ENCODE data around the gene RLBP1.

The RLBP1 gene

GRCh38 chr15:89205991-89206585 lies 15.3 kb downstream of the RLBP1 start:
- DNase-seq, result no peak

GRCh38 chr15:89203705-89204273 lies 17.6 kb downstream of the RLBP1 start:
- no peak for DNase-seq

- no peak for DNase-seq
Measured at GRCh38 chr15:89201465-89202005, 19.8 kb downstream of the RLBP1 start.

GRCh38 chr15:89200182-89200581 lies 21.2 kb downstream of the RLBP1 start:
- DNase-seq, result no peak

GRCh38 chr15:89199746-89200145 lies 21.6 kb downstream of the RLBP1 start:
- DNase-seq, result no peak

GRCh38 chr15:89198934-89199333 lies 22.4 kb downstream of the RLBP1 start:
- no peak for DNase-seq

- DNase-seq, result no peak
Measured at GRCh38 chr15:89198196-89198595, 23.2 kb downstream of the RLBP1 start.

GRCh38 chr15:89197503-89197971 lies 23.8 kb downstream of the RLBP1 start:
- DNase-seq, result no peak

- no peak for DNase-seq
Measured at GRCh38 chr15:89196994-89197393, 24.4 kb downstream of the RLBP1 start.

GRCh38 chr15:89196241-89196640 lies 25.1 kb downstream of the RLBP1 start:
- DNase-seq, result no peak

GRCh38 chr15:89195836-89196235 lies 25.5 kb downstream of the RLBP1 start:
- no peak for DNase-seq

GRCh38 chr15:89194608-89195007 lies 26.8 kb downstream of the RLBP1 start:
- no peak for DNase-seq

- no peak for DNase-seq
Measured at GRCh38 chr15:89192766-89193165, 28.6 kb downstream of the RLBP1 start.

GRCh38 chr15:89192136-89192535 lies 29.2 kb downstream of the RLBP1 start:
- no peak for DNase-seq

- DNase-seq, result no peak
Measured at GRCh38 chr15:89187986-89188514, 33.3 kb downstream of the RLBP1 start.

GRCh38 chr15:89187301-89187985 lies 33.9 kb downstream of the RLBP1 start:
- no peak for DNase-seq

- DNase-seq, result no peak
Measured at GRCh38 chr15:89186803-89187202, 34.6 kb downstream of the RLBP1 start.

GRCh38 chr15:89184886-89185526 lies 36.4 kb downstream of the RLBP1 start:
- DNase-seq, result no peak

GRCh38 chr15:89184357-89184756 lies 37.0 kb downstream of the RLBP1 start:
- no peak for DNase-seq

GRCh38 chr15:89179966-89180875 lies 41.2 kb downstream of the RLBP1 start:
- DNase-seq, result no peak

- DNase-seq, result no peak
Measured at GRCh38 chr15:89178307-89178977, 42.9 kb downstream of the RLBP1 start.
